ENCODE data around the gene DNAJC6. TPM values are rescaled to one million over a fixed set of nuclear protein-coding genes. Genes with fewer than 3 reads are reported as not detected.
A peak's percentile ranks its signal among the peaks of the same experiment; 100 is the strongest.

Gene DNAJC6
- polyA plus RNA-seq, 2 of the 4 experiments (the other 2 are of a cell fraction): 3.0 to 5.0 TPM

DNA sequence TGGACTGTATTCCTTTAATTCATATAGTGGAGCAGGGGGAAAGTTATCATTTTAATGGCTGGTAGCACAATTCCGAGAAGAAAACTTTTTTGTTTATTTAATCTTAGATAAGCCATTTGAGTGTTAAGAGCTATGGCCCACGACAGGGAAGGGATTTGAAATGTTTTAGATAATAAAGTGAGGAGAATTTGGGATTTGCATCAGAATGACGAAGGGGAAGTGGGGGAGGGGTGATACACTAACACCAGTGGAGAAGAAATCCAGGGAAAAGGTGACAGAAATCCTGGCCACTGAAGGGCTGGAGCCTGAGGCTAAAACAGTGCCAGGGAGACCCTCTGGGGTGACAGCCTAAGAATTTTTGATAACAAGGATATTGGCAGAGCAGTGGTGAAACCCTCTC, 132.1 kb downstream of the DNAJC6 start (continued):
- TF ChIP-seq, protein P1, sequence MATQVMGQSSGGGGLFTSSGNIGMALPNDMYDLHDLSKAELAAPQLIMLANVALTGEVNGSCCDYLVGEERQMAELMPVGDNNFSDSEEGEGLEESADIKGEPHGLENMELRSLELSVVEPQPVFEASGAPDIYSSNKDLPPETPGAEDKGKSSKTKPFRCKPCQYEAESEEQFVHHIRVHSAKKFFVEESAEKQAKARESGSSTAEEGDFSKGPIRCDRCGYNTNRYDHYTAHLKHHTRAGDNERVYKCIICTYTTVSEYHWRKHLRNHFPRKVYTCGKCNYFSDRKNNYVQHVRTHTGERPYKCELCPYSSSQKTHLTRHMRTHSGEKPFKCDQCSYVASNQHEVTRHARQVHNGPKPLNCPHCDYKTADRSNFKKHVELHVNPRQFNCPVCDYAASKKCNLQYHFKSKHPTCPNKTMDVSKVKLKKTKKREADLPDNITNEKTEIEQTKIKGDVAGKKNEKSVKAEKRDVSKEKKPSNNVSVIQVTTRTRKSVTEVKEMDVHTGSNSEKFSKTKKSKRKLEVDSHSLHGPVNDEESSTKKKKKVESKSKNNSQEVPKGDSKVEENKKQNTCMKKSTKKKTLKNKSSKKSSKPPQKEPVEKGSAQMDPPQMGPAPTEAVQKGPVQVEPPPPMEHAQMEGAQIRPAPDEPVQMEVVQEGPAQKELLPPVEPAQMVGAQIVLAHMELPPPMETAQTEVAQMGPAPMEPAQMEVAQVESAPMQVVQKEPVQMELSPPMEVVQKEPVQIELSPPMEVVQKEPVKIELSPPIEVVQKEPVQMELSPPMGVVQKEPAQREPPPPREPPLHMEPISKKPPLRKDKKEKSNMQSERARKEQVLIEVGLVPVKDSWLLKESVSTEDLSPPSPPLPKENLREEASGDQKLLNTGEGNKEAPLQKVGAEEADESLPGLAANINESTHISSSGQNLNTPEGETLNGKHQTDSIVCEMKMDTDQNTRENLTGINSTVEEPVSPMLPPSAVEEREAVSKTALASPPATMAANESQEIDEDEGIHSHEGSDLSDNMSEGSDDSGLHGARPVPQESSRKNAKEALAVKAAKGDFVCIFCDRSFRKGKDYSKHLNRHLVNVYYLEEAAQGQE (IDR thresholded peaks at IDR 0.05): no peak

DNA sequence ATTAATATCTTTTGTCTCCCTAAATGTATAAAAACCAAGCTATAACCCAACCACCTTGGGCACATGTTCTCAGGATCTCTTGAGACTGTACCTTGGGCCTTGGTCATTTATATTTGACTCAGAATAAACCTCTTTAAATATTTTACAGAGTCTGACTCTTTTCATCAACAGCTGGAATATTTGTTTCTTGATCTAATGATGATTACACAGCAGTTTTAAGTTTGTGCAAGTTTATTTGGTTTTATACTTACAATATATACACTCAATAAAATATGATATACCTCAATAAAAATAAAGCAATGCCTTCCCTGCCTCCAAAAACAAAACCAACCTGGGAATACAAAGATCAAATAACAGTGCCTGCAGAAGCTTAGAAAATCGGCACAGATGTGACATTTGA, 133.1 kb downstream of the DNAJC6 start:
- Histone ChIP-seq H3K9me3 (no peaks in the 10 kb centered on the region), H3K4me3 (no peak overlapping the region), H3K4me2 (no peak overlapping the region), H3K27ac (no peak overlapping the region), H3K4me1 (no peaks in the 10 kb centered on the region)
- ChIA-PET POLR2A (no interaction called here), CTCF (interaction anchor here (1.7 kb wide), 1 partner anchor 245 kb away, joined by 4 read pairs; no protein-coding TSS in a partner anchor)
- no peak for FAIRE-seq
- TF ChIP-seq PHF8 (IDR thresholded peaks at IDR 0.05; ENCODE audit: borderline replicate concordance, low read depth) (no peak), MAFK (IDR thresholded peaks at IDR 0.05; ENCODE audit: partially characterized antibody) (peak; percentile 12)
- no peak for DNase-seq (ENCODE audit: low read depth in 1 of 2, low spot score in 1 of 2)
- WGBS (ENCODE audit: missing lambda C conversion rate): 85% methylated on average over 1 of the region's 1 CpG
- ATAC-seq: no peak

DNA sequence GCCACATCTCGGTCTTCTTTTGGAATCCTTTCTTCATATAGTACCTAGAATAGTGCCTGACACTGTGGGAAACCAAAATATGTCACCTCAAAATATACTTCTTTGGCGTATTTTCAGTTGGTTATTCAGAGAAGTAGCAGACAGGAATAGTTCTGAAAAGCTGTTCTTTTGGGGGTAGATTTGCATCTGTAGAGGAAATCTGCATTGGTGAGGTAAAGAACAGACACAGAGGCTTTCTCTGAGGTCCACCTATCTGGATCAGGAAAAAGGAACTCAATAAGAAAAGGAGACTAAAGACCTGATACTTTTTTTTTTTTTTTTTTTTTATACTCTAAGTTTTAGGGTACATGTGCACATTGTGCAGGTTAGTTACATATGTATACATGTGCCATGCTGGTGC, 134.3 kb downstream of the DNAJC6 start:
- ChIA-PET CTCF (interaction anchor here (0.5 to 1.7 kb wide), 2 partner anchors 244 to 383 kb away, joined by 3 to 4 read pairs; no protein-coding TSS in a partner anchor), POLR2A (no interaction called here)
- H3K9me3 ChIP-seq: no peaks in the 10 kb centered on the region
- no peak overlapping the region for H3K4me3 ChIP-seq
- TF ChIP-seq, protein P2, sequence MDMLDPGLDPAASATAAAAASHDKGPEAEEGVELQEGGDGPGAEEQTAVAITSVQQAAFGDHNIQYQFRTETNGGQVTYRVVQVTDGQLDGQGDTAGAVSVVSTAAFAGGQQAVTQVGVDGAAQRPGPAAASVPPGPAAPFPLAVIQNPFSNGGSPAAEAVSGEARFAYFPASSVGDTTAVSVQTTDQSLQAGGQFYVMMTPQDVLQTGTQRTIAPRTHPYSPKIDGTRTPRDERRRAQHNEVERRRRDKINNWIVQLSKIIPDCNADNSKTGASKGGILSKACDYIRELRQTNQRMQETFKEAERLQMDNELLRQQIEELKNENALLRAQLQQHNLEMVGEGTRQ (IDR thresholded peaks at IDR 0.05): no peak
- TF ChIP-seq, protein P3, sequence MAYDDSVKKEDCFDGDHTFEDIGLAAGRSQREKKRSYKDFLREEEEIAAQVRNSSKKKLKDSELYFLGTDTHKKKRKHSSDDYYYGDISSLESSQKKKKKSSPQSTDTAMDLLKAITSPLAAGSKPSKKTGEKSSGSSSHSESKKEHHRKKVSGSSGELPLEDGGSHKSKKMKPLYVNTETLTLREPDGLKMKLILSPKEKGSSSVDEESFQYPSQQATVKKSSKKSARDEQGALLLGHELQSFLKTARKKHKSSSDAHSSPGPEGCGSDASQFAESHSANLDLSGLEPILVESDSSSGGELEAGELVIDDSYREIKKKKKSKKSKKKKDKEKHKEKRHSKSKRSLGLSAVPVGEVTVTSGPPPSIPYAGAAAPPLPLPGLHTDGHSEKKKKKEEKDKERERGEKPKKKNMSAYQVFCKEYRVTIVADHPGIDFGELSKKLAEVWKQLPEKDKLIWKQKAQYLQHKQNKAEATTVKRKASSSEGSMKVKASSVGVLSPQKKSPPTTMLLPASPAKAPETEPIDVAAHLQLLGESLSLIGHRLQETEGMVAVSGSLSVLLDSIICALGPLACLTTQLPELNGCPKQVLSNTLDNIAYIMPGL (CRISPR knock-in tag; IDR thresholded peaks at IDR 0.05; ENCODE audit: borderline replicate concordance): no peak
- TF ChIP-seq, protein P4, sequence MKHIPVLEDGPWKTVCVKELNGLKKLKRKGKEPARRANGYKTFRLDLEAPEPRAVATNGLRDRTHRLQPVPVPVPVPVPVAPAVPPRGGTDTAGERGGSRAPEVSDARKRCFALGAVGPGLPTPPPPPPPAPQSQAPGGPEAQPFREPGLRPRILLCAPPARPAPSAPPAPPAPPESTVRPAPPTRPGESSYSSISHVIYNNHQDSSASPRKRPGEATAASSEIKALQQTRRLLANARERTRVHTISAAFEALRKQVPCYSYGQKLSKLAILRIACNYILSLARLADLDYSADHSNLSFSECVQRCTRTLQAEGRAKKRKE (CRISPR knock-in tag; IDR thresholded peaks at IDR 0.05; ENCODE audit: low read depth): no peak
- no peak for TF ChIP-seq JUN (IDR thresholded peaks at IDR 0.05)
- TF ChIP-seq, protein P5, sequence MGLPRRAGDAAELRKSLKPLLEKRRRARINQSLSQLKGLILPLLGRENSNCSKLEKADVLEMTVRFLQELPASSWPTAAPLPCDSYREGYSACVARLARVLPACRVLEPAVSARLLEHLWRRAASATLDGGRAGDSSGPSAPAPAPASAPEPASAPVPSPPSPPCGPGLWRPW (IDR thresholded peaks at IDR 0.05): no peak
- no peak for TF ChIP-seq HDAC2 (IDR thresholded peaks at IDR 0.05)
- no peak for TF ChIP-seq ZC3H11A (IDR thresholded peaks at IDR 0.05)
- no peak for TF ChIP-seq FOSL2 (IDR thresholded peaks at IDR 0.05)
- no peak for TF ChIP-seq FOSL2 (CRISPR knock-in tag; IDR thresholded peaks at IDR 0.05)
- DNase-seq (ENCODE audit: low read depth in 1 of 2, low spot score in 1 of 2) (no peak), ATAC-seq (no peak), FAIRE-seq (no peak)
- WGBS (ENCODE audit: missing lambda C conversion rate): 77% methylated on average over 2 of the region's 2 CpGs
- no peak overlapping the region for H3K27ac ChIP-seq
- no peaks in the 10 kb centered on the region for H3K4me1 ChIP-seq
- H3K4me2 ChIP-seq: no peak overlapping the region

DNA sequence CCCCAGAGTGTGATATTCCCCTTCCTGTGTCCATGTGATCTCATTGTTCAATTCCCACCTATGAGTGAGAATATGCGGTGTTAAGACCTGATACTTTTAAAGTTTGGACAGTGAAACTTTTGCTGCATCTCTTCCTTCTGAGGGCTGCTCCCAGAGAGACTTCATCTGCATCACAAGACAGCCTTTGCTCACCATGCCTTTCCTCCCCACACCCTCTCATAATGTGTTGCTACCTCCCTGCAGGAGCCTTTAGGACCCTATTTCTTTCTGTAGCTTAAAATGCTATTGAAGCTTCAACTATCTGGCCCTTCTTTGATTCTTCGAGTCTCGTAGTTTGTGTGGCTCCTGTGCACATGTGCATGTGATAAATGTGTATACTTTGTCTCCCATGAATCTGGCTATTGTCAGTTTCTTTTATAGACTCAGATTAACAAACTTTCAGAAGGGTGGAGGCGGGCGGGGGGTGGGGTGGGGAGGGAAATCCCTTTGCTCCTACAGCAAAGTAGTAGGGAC, 134.8 kb downstream of the DNAJC6 start:
- no peak overlapping the region for H3K4me2 ChIP-seq
- no peaks in the 10 kb centered on the region for H3K9me3 ChIP-seq
- CTCF ChIA-PET: no interaction called here
- ATAC-seq (no peak), DNase-seq (ENCODE audit: low read depth in 1 of 2, low spot score in 1 of 2) (no peak), FAIRE-seq (no peak)
- H3K4me3 ChIP-seq: no peak overlapping the region
- POLR2A ChIA-PET: no interaction called here
- 95% methylated on average over 4 of the region's 5 CpGs for WGBS (ENCODE audit: missing lambda C conversion rate)
- no peaks in the 10 kb centered on the region for H3K4me1 ChIP-seq
- no peak overlapping the region for H3K27ac ChIP-seq
- TF ChIP-seq CHD4 (IDR thresholded peaks at IDR 0.05; ENCODE audit: borderline replicate concordance) (no peak), ESRRA (IDR thresholded peaks at IDR 0.05; ENCODE audit: borderline replicate concordance, low read length) (no peak), NFE2L2 (conservative IDR thresholded peaks at IDR 0.05; ENCODE audit: low read length) (no peak), BHLHE40 (IDR thresholded peaks at IDR 0.05; ENCODE audit: low read depth, low read length) (no peak), HOXB13 (CRISPR knock-in tag; IDR thresholded peaks at IDR 0.05; ENCODE audit: low read depth) (no peak), CHD2 (IDR thresholded peaks at IDR 0.05; ENCODE audit: low read length, partially characterized antibody) (no peak), TFCP2L1 (CRISPR knock-in tag; IDR thresholded peaks at IDR 0.05) (no peak)
- TF ChIP-seq, protein P1 (IDR thresholded peaks at IDR 0.05): no peak
- TF ChIP-seq, protein P6, sequence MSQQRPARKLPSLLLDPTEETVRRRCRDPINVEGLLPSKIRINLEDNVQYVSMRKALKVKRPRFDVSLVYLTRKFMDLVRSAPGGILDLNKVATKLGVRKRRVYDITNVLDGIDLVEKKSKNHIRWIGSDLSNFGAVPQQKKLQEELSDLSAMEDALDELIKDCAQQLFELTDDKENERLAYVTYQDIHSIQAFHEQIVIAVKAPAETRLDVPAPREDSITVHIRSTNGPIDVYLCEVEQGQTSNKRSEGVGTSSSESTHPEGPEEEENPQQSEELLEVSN (IDR thresholded peaks at IDR 0.05; ENCODE audit: borderline replicate concordance, low read depth): no peak

Measured in A549 (cell line).